Measurements from ENCODE around the gene AGTPBP1.

Gene AGTPBP1

DNA sequence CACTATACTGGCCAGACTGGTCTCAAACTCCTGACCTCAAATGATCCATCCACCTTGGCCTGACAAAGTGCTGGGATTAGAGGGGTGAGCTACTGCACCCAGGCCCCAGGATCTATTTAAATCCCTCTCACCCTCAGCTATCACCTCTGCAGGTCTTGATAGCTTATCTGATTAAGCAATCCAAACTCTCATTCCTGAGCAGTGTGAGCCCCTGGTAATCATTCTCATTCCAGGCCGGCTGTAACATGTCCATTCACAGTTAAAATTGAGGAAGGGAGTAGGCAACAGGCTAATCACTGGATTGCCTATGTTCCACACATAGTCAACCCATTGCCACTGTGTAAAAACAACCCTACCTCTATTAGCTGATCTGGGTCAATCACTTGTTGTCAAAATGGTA, 111.1 kb downstream of the AGTPBP1 start:
- TF ChIP-seq, protein P1, sequence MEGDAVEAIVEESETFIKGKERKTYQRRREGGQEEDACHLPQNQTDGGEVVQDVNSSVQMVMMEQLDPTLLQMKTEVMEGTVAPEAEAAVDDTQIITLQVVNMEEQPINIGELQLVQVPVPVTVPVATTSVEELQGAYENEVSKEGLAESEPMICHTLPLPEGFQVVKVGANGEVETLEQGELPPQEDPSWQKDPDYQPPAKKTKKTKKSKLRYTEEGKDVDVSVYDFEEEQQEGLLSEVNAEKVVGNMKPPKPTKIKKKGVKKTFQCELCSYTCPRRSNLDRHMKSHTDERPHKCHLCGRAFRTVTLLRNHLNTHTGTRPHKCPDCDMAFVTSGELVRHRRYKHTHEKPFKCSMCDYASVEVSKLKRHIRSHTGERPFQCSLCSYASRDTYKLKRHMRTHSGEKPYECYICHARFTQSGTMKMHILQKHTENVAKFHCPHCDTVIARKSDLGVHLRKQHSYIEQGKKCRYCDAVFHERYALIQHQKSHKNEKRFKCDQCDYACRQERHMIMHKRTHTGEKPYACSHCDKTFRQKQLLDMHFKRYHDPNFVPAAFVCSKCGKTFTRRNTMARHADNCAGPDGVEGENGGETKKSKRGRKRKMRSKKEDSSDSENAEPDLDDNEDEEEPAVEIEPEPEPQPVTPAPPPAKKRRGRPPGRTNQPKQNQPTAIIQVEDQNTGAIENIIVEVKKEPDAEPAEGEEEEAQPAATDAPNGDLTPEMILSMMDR (IDR thresholded peaks at IDR 0.05; ENCODE audit: borderline replicate concordance, insufficient read depth, low read depth, low read length), result no peak
- H3K4me3 ChIP-seq (ENCODE audit: low read depth, low read length), result no peak overlapping the region

DNA sequence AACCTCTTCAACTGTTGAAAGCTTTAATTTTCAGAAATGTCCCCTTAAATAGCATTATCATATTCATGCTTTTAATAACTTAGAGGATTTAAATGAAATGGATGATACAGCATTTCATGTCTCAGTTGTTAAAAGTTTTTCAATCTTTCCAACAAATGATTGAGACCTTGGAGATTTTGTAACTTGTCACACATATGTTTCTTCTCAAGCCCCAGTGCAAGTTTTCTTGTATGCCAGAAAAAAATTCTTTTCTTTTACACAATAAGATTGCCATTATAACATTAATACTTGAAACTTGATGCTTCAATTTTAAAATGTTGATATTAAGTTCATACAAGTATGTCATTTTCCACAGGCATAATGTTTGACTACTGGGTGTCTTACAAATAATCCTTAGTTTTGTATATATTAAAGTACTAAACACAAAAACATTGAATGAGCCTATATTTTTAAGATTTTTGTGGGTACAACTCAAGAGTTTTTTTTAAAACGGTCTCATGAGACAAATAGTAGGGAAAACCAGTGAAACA, 124.5 kb downstream of the AGTPBP1 start:
- no peak overlapping the region for H3K4me3 ChIP-seq (ENCODE audit: low read depth, low read length)
- TF ChIP-seq, protein P1 (IDR thresholded peaks at IDR 0.05; ENCODE audit: borderline replicate concordance, insufficient read depth, low read depth, low read length), result no peak

DNA sequence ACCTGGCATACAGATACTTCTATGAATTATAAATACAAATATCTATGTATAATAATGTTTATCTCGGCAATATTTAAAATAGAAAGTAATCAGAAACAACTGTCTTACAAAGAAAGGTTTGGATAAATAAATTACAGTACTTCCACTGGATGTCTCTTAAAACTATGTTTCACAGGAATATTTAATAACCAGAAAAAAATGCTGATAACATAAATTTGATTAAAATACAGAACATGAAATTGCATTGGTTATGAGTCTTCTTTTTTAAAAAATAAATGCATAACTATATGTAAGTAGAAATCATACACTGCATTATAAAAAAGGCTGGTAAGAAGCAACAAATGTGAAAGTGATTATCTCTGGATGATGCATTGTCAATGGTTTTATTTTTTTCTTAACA, 126.0 kb downstream of the AGTPBP1 start:
- H3K4me3 ChIP-seq (ENCODE audit: low read depth, low read length), result no peak overlapping the region
- TF ChIP-seq, protein P1 (IDR thresholded peaks at IDR 0.05; ENCODE audit: borderline replicate concordance, insufficient read depth, low read depth, low read length), result no peak

DNA sequence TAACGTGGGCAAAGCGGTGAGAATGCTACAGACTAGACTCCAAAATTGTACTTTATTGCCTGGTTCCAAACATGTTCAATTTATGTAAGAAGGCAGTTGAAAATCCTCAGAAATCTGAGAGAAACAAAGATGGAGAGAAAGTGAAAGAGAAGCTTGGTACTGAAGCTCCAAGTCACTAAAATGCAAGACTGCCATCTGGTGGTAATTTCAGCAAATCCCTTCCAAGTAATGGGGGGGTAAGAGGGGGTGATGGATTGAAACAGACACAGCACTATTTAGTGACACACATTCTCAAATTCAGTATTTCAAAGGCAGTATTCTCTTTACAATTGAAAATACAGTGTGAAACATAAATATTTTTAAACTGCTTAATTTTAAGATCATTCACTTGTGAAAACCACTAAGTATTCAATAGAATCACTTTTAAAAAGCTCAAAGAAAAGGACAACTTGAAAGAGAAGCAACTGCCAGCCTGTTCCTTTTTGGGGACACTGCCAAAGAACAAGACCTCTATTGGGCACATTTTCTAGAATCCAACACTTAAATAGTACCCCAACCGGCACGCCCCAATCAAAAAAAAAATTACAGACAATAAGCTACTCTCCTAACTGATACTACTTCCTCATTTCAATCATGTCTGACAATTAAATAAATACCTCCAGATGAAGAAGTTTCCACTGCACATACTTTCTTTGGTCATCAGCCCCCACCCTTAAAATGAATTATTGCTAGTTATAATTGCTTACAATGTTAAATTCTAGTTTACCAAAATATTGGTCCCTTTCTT, 131.5 kb downstream of the AGTPBP1 start:
- H3K4me3 ChIP-seq (ENCODE audit: low read depth, low read length), result no peak overlapping the region
- TF ChIP-seq, protein P1 (IDR thresholded peaks at IDR 0.05; ENCODE audit: borderline replicate concordance, insufficient read depth, low read depth, low read length), result peak; percentile 58; the same call in 1 of the 2 replicates

DNA sequence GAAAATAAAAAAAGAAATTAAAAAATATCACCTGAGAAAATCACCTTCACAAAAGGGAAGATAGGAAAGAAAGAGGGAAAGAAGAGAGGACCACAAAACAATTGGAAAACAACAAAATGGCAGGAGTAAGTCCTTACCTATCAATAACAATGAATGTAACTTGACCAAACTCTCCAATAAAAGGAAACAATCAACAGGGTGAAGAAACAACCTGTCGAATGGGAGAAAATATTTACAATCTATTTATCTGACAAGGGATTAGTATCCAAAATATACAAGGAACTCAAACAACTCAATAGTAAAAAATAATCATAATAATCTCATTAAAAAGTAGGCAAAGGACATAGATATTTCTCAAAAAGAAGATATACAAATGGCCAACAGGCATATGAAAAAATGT, 135.8 kb downstream of the AGTPBP1 start:
- TF ChIP-seq, protein P1 (IDR thresholded peaks at IDR 0.05; ENCODE audit: borderline replicate concordance, insufficient read depth, low read depth, low read length), result no peak
- no peak overlapping the region for H3K4me3 ChIP-seq (ENCODE audit: low read depth, low read length)

DNA sequence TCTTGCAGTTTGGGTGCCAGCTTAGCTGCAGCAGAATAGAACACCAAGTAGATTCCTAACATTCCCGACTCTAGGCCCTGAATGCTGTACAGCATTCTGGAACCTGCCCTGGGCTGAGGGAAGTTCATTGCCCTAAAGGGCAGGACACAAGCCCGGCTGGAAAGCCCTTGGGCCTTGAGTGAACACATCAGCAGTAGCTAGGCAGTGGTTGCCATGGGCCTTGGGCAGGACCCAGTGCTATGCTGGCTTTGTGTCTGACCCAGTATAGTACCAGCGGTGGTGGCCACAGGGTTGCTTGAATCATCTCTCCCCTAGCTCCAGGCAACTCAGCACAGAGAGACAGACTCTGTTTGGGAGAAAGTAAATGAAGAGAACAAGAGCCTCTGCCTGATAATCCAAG, 137.8 kb downstream of the AGTPBP1 start:
- no peak overlapping the region for H3K4me3 ChIP-seq (ENCODE audit: low read depth, low read length)
- TF ChIP-seq, protein P1 (IDR thresholded peaks at IDR 0.05; ENCODE audit: borderline replicate concordance, insufficient read depth, low read depth, low read length), result no peak

DNA sequence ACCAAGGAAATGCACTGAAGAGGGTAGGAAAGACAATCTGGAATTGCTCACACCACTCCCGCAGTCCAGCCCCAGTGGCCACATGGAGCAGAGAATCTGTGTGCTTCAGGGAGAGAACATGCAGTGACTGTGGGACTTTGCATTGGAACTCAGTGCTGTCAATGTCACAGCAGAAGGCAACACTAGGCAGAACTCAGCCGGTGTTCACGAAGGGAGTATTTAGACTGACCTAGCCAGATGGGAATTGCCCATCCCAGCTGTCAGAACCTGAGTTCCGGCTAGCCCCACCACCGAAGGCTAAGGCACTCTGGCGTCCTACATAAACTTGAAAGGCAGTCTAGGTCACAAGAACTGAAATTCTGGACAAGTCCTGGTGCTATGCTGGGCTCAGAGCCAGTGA, 139.0 kb downstream of the AGTPBP1 start:
- H3K4me3 ChIP-seq (ENCODE audit: low read depth, low read length), result no peak overlapping the region
- TF ChIP-seq, protein P1 (IDR thresholded peaks at IDR 0.05; ENCODE audit: borderline replicate concordance, insufficient read depth, low read depth, low read length), result no peak
